HEK293 (cell line): ENCODE measurements around the gene NIF3L1.
A peak's percentile ranks its signal among the peaks of the same experiment; 100 is the strongest.

ENCODE experiments used
- CTCF ChIA-PET: fragments of 350-600 bp; formaldehyde crosslinking; extraction: SDS; loops from one replicate; lab custom pipeline; 2021; ENCODE audit warnings: antibody characterized with exemption; lab: Yijun Ruan, JAX
- POLR2A ChIA-PET: fragments of 300-600 bp; formaldehyde crosslinking; extraction: SDS; loops from one replicate; lab custom pipeline; 2020; ENCODE audit warnings: antibody characterized with exemption, inconsistent platforms; lab: Yijun Ruan, JAX
- H3K27ac ChIP-seq: fragments of 200-500 bp; sonication (Bioruptor generic); 2 replicates; pipeline ENCODE4 v1.5.1; 2014; ENCODE audit warnings: low read depth, low read length, control low read depth, inconsistent platforms; ENCODE audit errors: extremely low read depth
- H3K36me3 ChIP-seq, 2 experiments: fragments of 200-500 bp in 1 of 2; sonication (Bioruptor generic) in 1 of 2; 1 replicate in 1 of 2; 2 replicates in 1 of 2; pipeline ENCODE4 v1.5.1; 2014 to 2017; ENCODE audit warnings: inconsistent platforms in 2 of 2, low read length in 2 of 2; ENCODE audit not compliant: control insufficient read depth in 2 of 2, insufficient read depth in 1 of 2
- H3K4me1 ChIP-seq: fragments of 200-500 bp; sonication (Bioruptor generic); 2 replicates; pipeline ENCODE4 v1.5.1; 2014; ENCODE audit warnings: mild to moderate bottlenecking, low read length, inconsistent platforms; ENCODE audit not compliant: control insufficient read depth, insufficient read depth
- H3K4me3 ChIP-seq: 2 replicates; pipeline ENCODE4 v1.5.1; 2011; ENCODE audit warnings: low read depth, mild to moderate bottlenecking, control low read depth, low read length, moderate library complexity
- H3K9me3 ChIP-seq: fragments of 200-500 bp; sonication (Bioruptor generic); 2 replicates; pipeline ENCODE4 v1.5.1; 2014; ENCODE audit warnings: low read depth, low read length, inconsistent platforms; ENCODE audit not compliant: control insufficient read depth, insufficient read depth
- IKZF3 ChIP-seq: fragments of 450-650 bp; IDR thresholded peaks from 2 replicates; pipeline ENCODE4 v1.5.0; 2018; ENCODE audit warnings: missing biosample characterization, mild to moderate bottlenecking, missing genetic modification characterization, moderate library complexity
- OSR2 ChIP-seq: fragments of 450-650 bp; formaldehyde crosslinking; IDR thresholded peaks from 2 replicates; pipeline ENCODE4 v1.5.1; 2016; ENCODE audit warnings: missing biosample characterization, missing genetic modification characterization
- REPIN1 ChIP-seq: fragments of 450-650 bp; formaldehyde crosslinking; IDR thresholded peaks from 2 replicates; pipeline ENCODE4 v1.5.1; 2017; ENCODE audit warnings: missing biosample characterization, missing genetic modification characterization, low read depth
- SP7 ChIP-seq: fragments of 450-650 bp; formaldehyde crosslinking; IDR thresholded peaks from 2 replicates; pipeline ENCODE4 v1.5.1; 2016; ENCODE audit warnings: missing biosample characterization, missing genetic modification characterization
- ZNF132 ChIP-seq: fragments of 450-650 bp; formaldehyde crosslinking; IDR thresholded peaks from 2 replicates; pipeline ENCODE4 v1.5.1; 2017; ENCODE audit warnings: missing biosample characterization, missing genetic modification characterization, borderline replicate concordance
- ZNF157 ChIP-seq: fragments of 450-650 bp; formaldehyde crosslinking; IDR thresholded peaks from 2 replicates; pipeline ENCODE4 v1.5.1; 2016; ENCODE audit warnings: missing biosample characterization, missing genetic modification characterization
- ZNF2 ChIP-seq: fragments of 450-650 bp; formaldehyde crosslinking; IDR thresholded peaks from 2 replicates; pipeline ENCODE4 v1.5.1; 2016; ENCODE audit warnings: missing biosample characterization, missing genetic modification characterization
- ZNF350 ChIP-seq: fragments of 450-650 bp; formaldehyde crosslinking; IDR thresholded peaks from 2 replicates; pipeline ENCODE4 v1.5.0; 2017; ENCODE audit warnings: missing biosample characterization, mild to moderate bottlenecking, missing genetic modification characterization
- ZNF366 ChIP-seq: fragments of 450-650 bp; formaldehyde crosslinking; conservative IDR thresholded peaks from 2 replicates; pipeline ENCODE4 v1.5.1; 2016; ENCODE audit warnings: missing biosample characterization, missing genetic modification characterization
- ZNF394 ChIP-seq: fragments of 450-650 bp; formaldehyde crosslinking; IDR thresholded peaks from 2 replicates; pipeline ENCODE4 v1.5.1; 2016; ENCODE audit warnings: missing biosample characterization, missing genetic modification characterization, mild to moderate bottlenecking, moderate library complexity, borderline replicate concordance
- ZNF621 ChIP-seq: fragments of 450-650 bp; formaldehyde crosslinking; IDR thresholded peaks from 2 replicates; pipeline ENCODE4 v1.5.1; 2017; ENCODE audit warnings: missing biosample characterization, missing genetic modification characterization
- ZNF629 ChIP-seq: fragments of 450-650 bp; formaldehyde crosslinking; IDR thresholded peaks from 2 replicates; pipeline ENCODE4 v1.5.1; 2017; ENCODE audit warnings: missing biosample characterization, missing genetic modification characterization
- ZNF660 ChIP-seq: fragments of 450-650 bp; IDR thresholded peaks from 2 replicates; pipeline ENCODE4 v1.5.1; 2018; ENCODE audit warnings: missing biosample characterization, mild to moderate bottlenecking, missing genetic modification characterization
- ZNF830 ChIP-seq: fragments of 450-650 bp; IDR thresholded peaks from 2 replicates; pipeline ENCODE4 v1.5.0; 2018; ENCODE audit warnings: missing biosample characterization, missing genetic modification characterization, low read depth, mild to moderate bottlenecking, moderate library complexity
- TF ChIP-seq, protein P1 (sequence below): fragments of 450-650 bp; formaldehyde crosslinking; IDR thresholded peaks from 2 replicates; pipeline ENCODE4 v1.5.1; 2016; ENCODE audit warnings: missing biosample characterization, missing genetic modification characterization, low read depth
- TF ChIP-seq, protein P2 (sequence below): fragments of 450-650 bp; formaldehyde crosslinking; IDR thresholded peaks from 2 replicates; pipeline ENCODE4 v1.5.1; 2017; ENCODE audit warnings: missing biosample characterization, missing genetic modification characterization
- TF ChIP-seq, protein P3 (sequence below): fragments of 450-650 bp; formaldehyde crosslinking; IDR thresholded peaks from 2 replicates; pipeline ENCODE4 v1.5.1; 2017; ENCODE audit warnings: missing biosample characterization, missing genetic modification characterization
- TF ChIP-seq, protein P4 (sequence below): fragments of 450-650 bp; IDR thresholded peaks from 2 replicates; pipeline ENCODE4 v1.5.1; 2018; ENCODE audit warnings: missing biosample characterization, mild to moderate bottlenecking, missing genetic modification characterization
- TF ChIP-seq, protein P5 (sequence below): fragments of 450-650 bp; IDR thresholded peaks from 2 replicates; pipeline ENCODE4 v1.5.1; 2018; ENCODE audit warnings: missing biosample characterization, missing genetic modification characterization
- TF ChIP-seq, protein P6 (sequence below): fragments of 450-650 bp; formaldehyde crosslinking; IDR thresholded peaks from 2 replicates; pipeline ENCODE4 v1.5.0; 2017; ENCODE audit warnings: missing biosample characterization, missing genetic modification characterization, borderline replicate concordance
- TF ChIP-seq, protein P7 (sequence below): fragments of 450-650 bp; formaldehyde crosslinking; optimal IDR thresholded peaks from 2 replicates; pipeline ENCODE3; 2016; ENCODE audit warnings: missing biosample characterization, mild to moderate bottlenecking, missing genetic modification characterization

The NIF3L1 gene

DNA sequence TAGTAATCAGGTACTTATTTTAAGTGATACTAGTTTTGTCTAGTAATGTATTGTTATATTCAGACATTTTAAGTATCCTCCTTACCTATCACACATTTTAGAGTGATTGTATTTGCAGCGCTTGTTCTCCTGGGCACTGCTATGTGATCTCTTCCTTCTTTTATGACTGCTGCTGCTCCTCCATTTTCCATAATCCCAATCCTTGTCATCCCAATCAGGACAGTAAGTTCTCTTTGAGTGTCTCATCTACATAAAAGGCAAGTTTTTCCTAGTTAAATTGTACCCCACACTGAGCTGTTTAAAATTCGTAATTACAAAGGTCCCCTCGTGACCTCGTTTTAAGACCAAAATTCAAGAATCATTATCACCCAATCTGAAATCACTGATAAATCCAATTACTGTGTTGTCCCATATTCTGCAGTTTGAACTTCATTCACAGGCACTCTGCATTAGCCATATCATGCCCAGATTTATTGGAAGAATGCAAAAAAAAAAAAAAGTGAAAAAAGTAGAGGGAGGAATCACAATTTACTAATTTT, 27.5 kb upstream of the NIF3L1 start:
- CTCF ChIA-PET: no interaction called here

DNA sequence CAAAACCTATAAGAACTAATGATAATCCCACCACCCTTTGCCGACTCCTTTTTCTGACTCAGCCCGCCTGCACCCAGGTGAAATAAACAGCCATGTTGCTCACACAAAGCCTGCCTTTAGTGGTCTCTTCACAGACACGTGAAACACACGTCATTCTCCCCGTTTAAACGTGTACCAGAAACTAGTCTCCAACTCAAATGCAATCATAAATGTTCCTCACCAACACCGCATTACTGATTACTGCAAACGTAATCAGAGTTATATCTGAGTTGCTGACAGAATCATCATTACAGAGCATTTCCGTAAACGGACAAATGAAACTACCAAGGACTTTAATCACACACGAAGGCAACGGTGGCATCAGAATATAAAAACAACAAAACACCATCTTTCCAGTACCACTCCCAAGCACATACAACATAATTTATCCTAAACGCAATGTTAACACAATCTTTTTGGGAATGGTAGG, 26.6 kb upstream of the NIF3L1 start:
- Histone ChIP-seq H3K9me3 (no peaks in the 10 kb centered on the region), H3K4me3 (peak overlapping the region; percentile 95), H3K27ac (peak overlapping the region; percentile 97; the same call in 1 of the 2 replicates), H3K36me3 (peaks cover 23 to 47% of the 10 kb centered on the region in 2 experiments), H3K4me1 (0 out of 2 replicates have a peak, but pooled peaks cover 10% of the 10 kb centered on the region)
- CTCF ChIA-PET: no interaction called here
- POLR2A ChIA-PET: interaction anchor here (0.7 kb wide), 2 partner anchors 111 to 270 kb away, joined by 3 read pairs; no protein-coding TSS in a partner anchor
- TF ChIP-seq, protein P1, sequence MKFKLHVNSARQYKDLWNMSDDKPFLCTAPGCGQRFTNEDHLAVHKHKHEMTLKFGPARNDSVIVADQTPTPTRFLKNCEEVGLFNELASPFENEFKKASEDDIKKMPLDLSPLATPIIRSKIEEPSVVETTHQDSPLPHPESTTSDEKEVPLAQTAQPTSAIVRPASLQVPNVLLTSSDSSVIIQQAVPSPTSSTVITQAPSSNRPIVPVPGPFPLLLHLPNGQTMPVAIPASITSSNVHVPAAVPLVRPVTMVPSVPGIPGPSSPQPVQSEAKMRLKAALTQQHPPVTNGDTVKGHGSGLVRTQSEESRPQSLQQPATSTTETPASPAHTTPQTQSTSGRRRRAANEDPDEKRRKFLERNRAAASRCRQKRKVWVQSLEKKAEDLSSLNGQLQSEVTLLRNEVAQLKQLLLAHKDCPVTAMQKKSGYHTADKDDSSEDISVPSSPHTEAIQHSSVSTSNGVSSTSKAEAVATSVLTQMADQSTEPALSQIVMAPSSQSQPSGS (tag by site-specific recombination): peak; percentile 86
- TF ChIP-seq ZNF366 (tag by site-specific recombination): 0 out of 2 replicates have a peak, but pooled peaks have one; percentile 14
- TF ChIP-seq, protein P2, sequence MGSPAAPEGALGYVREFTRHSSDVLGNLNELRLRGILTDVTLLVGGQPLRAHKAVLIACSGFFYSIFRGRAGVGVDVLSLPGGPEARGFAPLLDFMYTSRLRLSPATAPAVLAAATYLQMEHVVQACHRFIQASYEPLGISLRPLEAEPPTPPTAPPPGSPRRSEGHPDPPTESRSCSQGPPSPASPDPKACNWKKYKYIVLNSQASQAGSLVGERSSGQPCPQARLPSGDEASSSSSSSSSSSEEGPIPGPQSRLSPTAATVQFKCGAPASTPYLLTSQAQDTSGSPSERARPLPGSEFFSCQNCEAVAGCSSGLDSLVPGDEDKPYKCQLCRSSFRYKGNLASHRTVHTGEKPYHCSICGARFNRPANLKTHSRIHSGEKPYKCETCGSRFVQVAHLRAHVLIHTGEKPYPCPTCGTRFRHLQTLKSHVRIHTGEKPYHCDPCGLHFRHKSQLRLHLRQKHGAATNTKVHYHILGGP (tag by site-specific recombination): no peak
- TF ChIP-seq, protein P3, sequence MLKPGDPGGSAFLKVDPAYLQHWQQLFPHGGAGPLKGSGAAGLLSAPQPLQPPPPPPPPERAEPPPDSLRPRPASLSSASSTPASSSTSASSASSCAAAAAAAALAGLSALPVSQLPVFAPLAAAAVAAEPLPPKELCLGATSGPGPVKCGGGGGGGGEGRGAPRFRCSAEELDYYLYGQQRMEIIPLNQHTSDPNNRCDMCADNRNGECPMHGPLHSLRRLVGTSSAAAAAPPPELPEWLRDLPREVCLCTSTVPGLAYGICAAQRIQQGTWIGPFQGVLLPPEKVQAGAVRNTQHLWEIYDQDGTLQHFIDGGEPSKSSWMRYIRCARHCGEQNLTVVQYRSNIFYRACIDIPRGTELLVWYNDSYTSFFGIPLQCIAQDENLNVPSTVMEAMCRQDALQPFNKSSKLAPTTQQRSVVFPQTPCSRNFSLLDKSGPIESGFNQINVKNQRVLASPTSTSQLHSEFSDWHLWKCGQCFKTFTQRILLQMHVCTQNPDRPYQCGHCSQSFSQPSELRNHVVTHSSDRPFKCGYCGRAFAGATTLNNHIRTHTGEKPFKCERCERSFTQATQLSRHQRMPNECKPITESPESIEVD: peak; percentile 83
- TF ChIP-seq ZNF132: no peak
- peak; percentile 55 for TF ChIP-seq OSR2
- TF ChIP-seq, protein P4, sequence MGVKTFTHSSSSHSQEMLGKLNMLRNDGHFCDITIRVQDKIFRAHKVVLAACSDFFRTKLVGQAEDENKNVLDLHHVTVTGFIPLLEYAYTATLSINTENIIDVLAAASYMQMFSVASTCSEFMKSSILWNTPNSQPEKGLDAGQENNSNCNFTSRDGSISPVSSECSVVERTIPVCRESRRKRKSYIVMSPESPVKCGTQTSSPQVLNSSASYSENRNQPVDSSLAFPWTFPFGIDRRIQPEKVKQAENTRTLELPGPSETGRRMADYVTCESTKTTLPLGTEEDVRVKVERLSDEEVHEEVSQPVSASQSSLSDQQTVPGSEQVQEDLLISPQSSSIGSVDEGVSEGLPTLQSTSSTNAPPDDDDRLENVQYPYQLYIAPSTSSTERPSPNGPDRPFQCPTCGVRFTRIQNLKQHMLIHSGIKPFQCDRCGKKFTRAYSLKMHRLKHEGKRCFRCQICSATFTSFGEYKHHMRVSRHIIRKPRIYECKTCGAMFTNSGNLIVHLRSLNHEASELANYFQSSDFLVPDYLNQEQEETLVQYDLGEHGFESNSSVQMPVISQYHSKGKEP (tag by site-specific recombination): peak; percentile 35; the same call in 1 of the 2 replicates
- TF ChIP-seq, protein P5, sequence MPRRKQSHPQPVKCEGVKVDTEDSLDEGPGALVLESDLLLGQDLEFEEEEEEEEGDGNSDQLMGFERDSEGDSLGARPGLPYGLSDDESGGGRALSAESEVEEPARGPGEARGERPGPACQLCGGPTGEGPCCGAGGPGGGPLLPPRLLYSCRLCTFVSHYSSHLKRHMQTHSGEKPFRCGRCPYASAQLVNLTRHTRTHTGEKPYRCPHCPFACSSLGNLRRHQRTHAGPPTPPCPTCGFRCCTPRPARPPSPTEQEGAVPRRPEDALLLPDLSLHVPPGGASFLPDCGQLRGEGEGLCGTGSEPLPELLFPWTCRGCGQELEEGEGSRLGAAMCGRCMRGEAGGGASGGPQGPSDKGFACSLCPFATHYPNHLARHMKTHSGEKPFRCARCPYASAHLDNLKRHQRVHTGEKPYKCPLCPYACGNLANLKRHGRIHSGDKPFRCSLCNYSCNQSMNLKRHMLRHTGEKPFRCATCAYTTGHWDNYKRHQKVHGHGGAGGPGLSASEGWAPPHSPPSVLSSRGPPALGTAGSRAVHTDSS (tag by site-specific recombination): no peak
- peak; percentile 94 for TF ChIP-seq ZNF629 (tag by site-specific recombination)
- TF ChIP-seq, protein P6, sequence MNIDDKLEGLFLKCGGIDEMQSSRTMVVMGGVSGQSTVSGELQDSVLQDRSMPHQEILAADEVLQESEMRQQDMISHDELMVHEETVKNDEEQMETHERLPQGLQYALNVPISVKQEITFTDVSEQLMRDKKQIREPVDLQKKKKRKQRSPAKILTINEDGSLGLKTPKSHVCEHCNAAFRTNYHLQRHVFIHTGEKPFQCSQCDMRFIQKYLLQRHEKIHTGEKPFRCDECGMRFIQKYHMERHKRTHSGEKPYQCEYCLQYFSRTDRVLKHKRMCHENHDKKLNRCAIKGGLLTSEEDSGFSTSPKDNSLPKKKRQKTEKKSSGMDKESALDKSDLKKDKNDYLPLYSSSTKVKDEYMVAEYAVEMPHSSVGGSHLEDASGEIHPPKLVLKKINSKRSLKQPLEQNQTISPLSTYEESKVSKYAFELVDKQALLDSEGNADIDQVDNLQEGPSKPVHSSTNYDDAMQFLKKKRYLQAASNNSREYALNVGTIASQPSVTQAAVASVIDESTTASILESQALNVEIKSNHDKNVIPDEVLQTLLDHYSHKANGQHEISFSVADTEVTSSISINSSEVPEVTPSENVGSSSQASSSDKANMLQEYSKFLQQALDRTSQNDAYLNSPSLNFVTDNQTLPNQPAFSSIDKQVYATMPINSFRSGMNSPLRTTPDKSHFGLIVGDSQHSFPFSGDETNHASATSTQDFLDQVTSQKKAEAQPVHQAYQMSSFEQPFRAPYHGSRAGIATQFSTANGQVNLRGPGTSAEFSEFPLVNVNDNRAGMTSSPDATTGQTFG (tag by site-specific recombination): no peak
- TF ChIP-seq SP7 (tag by site-specific recombination): 0 out of 2 replicates have a peak, but pooled peaks have one; percentile 14
- no peak for TF ChIP-seq REPIN1 (tag by site-specific recombination)
- TF ChIP-seq ZNF350 (tag by site-specific recombination): no peak
- TF ChIP-seq ZNF2: 0 out of 2 replicates have a peak, but pooled peaks have one; percentile 31
- TF ChIP-seq, protein P7, sequence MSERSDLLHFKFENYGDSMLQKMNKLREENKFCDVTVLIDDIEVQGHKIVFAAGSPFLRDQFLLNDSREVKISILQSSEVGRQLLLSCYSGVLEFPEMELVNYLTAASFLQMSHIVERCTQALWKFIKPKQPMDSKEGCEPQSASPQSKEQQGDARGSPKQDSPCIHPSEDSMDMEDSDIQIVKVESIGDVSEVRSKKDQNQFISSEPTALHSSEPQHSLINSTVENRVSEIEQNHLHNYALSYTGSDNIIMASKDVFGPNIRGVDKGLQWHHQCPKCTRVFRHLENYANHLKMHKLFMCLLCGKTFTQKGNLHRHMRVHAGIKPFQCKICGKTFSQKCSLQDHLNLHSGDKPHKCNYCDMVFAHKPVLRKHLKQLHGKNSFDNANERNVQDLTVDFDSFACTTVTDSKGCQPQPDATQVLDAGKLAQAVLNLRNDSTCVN (tag by site-specific recombination): no peak
- TF ChIP-seq ZNF660 (tag by site-specific recombination): 0 out of 2 replicates have a peak, but pooled peaks have one; percentile 12
- TF ChIP-seq ZNF621 (tag by site-specific recombination): no peak
- no peak for TF ChIP-seq ZNF830 (tag by site-specific recombination)

More for the DNA sequence above, 27.5 kb upstream of the NIF3L1 start:
- H3K27ac ChIP-seq: no peak overlapping the region
- peak overlapping the region; percentile 95 for H3K4me3 ChIP-seq
- TF ChIP-seq ZNF394 (tag by site-specific recombination): no peak
- TF ChIP-seq IKZF3: peak; percentile 52; the same call in 1 of the 2 replicates
- TF ChIP-seq ZNF157 (tag by site-specific recombination): no peak
- 0 out of 2 replicates have a peak, but pooled peaks cover 10% of the 10 kb centered on the region for H3K4me1 ChIP-seq
- POLR2A ChIA-PET: interaction anchor here (0.7 kb wide), 2 partner anchors 110 to 269 kb away, joined by 3 read pairs; no protein-coding TSS in a partner anchor
- H3K9me3 ChIP-seq: no peaks in the 10 kb centered on the region
- H3K36me3 ChIP-seq: peaks cover 32 to 56% of the 10 kb centered on the region in 2 experiments
